HG03159 (cell line): ENCODE data around the gene RPS4Y1.

Experiments
- ATAC-seq: cut with Tn5 transposase; IDR thresholded peaks from one replicate; pipeline ENCODE4 v1.9.1; 2021; ENCODE audit warnings: mild to moderate bottlenecking, moderate library complexity; ENCODE audit not compliant: unreplicated experiment

The RPS4Y1 gene

DNA sequence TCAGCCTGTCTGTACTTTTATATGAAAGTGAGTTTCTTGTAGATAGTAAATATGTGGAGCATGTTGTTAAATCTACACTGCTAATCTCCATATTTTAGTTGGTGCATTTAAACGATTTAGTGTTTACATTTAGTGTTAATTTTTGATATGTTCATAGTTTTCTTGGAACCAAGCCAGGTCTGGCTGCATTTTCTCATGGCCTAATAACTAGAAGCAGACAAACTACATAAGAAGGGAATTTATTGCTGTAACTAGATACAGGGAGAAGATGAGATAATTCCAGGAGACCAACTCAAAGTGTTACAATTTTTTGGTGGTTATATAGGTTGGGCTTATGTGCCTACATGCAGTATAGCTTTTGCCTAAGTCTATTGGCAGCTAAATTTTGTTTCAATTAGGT, 32.8 kb downstream of the RPS4Y1 start:
- no peak for ATAC-seq

GRCh38 chrY:2883561-2883960, 42.2 kb downstream of the RPS4Y1 start:
- no peak for ATAC-seq

DNA sequence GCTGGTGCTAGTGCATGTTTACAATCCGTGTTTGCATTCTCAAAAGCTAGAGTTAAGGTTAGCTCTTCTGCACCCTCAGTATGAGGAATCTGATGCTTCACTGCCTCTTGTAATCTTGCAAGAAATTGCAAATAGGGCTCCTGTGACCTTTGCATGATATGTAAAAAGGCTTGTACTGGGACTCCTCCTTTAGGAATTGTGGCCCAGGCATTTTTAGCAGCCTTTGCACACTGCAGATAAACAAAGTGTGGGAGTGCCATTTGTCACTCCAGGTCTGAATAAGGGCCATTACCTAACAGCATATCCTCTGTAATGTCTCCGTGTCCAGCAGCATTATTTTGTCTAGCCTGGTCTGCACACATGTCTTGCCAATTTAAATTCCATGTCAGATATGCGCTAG, 44.5 kb downstream of the RPS4Y1 start:
- ATAC-seq, result no peak

GRCh38 chrY:2887386-2887785, 46.0 kb downstream of the RPS4Y1 start:
- ATAC-seq, result no peak

DNA sequence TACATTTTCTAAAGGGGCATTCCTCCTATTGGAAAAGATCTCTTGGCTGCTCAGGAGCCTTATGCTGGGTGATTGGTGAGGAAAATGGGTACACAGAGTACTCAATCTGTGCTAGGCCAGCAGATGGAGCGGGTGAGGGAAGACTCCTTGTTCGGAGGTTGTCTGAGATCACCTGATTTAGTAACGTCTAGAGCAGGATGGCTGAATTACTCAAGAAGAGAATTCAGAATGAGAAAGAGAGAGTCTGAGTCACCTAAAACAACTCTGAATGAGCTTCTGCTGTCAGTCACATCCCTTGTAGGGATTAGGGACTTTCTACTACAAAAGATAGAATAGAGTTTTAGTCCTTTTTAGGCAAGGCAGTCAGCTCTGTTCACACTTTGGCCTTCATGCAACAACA, 46.6 kb downstream of the RPS4Y1 start:
- no peak for ATAC-seq

DNA sequence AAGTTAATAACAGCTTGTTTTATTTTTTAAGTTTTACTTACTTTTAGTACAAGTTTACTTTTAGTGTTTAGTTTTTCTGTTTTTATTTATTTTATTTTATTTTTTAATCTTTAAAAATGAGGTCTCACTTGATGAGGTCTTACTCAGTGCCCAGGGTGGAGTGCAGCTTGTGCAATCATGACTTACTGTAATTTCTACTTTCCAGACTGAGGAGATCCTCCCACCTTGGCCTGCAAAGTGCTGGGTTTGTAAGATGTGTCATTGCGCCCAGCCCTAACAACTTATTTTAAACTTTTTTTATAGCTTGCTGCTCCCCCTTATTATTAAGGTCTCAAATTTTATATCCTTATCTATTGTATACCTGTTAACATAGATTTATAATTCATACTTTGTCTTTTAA, 52.1 kb downstream of the RPS4Y1 start:
- ATAC-seq, result no peak

- ATAC-seq, result no peak
Measured at GRCh38 chrY:2896050-2896449, 54.6 kb downstream of the RPS4Y1 start.

GRCh38 chrY:2907356-2907755, 66.0 kb downstream of the RPS4Y1 start:
- ATAC-seq, result no peak

GRCh38 chrY:2913066-2913815, 71.8 kb downstream of the RPS4Y1 start:
- no peak for ATAC-seq
